Body of pancreas (tissue), 4 donors: ENCODE results near the gene CTRL.

Experiments used
- CTCF ChIP-seq, 7 experiments: fragments of 450-650 bp in 4 of 7; fragments of 200-600 bp in 3 of 7; sonication (generic) in 3 of 7; IDR thresholded peaks; one replicate each; pipeline ENCODE4 v1.5.1; 2016 to 2019; ENCODE audit warnings: antibody characterized with exemption in 7 of 7
- POLR2A ChIP-seq, 3 donors: fragments of 450-650 bp; IDR thresholded peaks; one replicate each; pipeline ENCODE4 v1.6.1; 2016; ENCODE audit warnings: antibody characterized with exemption in 3 of 3, mild to moderate bottlenecking in 2 of 3

- TF ChIP-seq CTCF (IDR thresholded peaks at IDR 0.05) (no peak), POLR2A (IDR thresholded peaks at IDR 0.05) (no peak)
Measured at GRCh38 chr16:67933805-67934204, 2.1 kb upstream of the CTRL start.
